ENCODE data around the gene NCBP2.

DNA sequence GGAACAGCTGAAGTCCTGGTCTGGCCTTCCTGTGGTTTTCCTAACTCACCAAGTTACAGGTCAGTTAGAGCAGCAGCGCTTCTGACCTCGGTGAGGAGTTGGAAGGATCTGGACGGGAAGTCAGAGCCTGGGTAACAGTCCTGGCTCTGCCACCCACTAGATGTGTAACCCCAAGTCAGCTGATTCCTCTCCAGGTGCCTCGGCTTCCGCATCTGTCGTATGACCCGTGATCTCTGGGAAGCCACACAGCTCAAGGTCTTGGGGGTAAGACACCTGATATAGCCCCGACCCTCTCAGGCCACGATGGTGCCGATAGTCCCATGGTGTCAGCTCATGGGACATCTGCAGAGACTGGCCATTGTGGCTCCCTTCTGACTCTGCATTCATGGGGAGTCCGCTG, 34.6 kb upstream of the NCBP2 start:
- TF ChIP-seq, protein P1, sequence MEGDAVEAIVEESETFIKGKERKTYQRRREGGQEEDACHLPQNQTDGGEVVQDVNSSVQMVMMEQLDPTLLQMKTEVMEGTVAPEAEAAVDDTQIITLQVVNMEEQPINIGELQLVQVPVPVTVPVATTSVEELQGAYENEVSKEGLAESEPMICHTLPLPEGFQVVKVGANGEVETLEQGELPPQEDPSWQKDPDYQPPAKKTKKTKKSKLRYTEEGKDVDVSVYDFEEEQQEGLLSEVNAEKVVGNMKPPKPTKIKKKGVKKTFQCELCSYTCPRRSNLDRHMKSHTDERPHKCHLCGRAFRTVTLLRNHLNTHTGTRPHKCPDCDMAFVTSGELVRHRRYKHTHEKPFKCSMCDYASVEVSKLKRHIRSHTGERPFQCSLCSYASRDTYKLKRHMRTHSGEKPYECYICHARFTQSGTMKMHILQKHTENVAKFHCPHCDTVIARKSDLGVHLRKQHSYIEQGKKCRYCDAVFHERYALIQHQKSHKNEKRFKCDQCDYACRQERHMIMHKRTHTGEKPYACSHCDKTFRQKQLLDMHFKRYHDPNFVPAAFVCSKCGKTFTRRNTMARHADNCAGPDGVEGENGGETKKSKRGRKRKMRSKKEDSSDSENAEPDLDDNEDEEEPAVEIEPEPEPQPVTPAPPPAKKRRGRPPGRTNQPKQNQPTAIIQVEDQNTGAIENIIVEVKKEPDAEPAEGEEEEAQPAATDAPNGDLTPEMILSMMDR (IDR thresholded peaks at IDR 0.05; ENCODE audit: low read depth, low read length), result no peak
- TF ChIP-seq EZH2phosphoT487 (IDR thresholded peaks at IDR 0.05; ENCODE audit: low read depth), result no peak

Measured in OCI-LY3 (cell line).